NCI-H524 treated with DMSO at 0.1 percent for 48 hours (cell line): ENCODE data around the gene PPM1L.
"Not testable (repeated sequence)": the region's sequence is repeated elsewhere in the genome, so short reads cannot be mapped to it uniquely, and the experiment has no call there.

Source experiments
- DNase-seq: peaks from one replicate; lab custom pipeline; 2025; lab: John Stamatoyannopoulos, UW

PPM1L gene

DNA sequence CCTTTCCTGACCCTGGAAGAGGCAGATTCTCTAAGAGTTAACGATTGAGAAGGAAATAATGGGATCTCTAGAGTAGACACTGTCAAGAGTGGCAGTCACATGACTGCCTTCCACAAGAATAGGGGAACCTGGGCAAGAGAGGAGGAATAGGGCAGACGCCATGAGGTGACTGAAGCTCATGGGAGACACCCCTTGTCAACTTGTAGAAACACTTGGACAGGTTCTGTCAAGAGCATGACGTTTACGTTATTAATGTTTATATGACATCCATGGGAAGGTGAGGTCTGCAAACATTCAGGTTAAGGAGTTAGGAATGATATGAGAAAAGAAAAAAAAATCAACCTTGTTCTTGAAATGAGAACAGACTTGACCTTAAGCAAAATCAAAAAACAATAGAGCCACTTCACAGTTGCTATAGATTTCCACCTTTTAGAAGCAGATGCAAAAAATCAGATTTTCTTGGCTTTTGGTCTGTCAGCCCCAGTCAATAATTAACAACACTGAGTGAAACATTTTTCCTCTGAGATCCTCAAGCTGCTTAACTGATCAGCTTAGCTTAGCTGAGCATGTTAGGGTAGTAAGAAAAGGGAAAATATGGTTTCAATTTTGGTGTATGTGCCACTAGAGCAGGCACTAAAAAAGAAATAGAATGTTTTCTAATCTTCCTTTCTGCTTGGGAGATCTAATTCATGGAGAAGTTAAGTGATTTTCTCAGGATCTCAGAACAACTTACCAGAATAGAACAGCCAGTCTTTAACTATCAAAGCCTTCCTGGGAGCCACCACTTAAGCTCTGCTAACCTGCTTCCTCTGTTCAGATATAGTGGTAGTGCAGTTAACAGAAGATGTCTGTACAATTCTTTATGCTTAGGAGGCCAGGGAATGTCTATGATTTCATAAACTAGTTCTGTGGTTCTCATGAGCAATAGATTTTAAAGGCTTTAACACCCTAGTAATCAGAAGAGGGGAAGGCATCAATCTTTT lies 232.2 kb downstream of the PPM1L start:
- no peak for DNase-seq

- DNase-seq, result no peak
These were observed 234.4 kb downstream of the PPM1L start for GRCh38 chr3:160990446-160990845.

- DNase-seq, result no peak
These were observed 236.7 kb downstream of the PPM1L start for GRCh38 chr3:160992712-160993111.

- no peak for DNase-seq
These were observed 240.8 kb downstream of the PPM1L start for GRCh38 chr3:160996811-160997210.

GRCh38 chr3:160998581-160998980 lies 242.6 kb downstream of the PPM1L start:
- no peak for DNase-seq

- no peak for DNase-seq
These were observed 243.2 kb downstream of the PPM1L start for GRCh38 chr3:160999274-160999673.

DNA sequence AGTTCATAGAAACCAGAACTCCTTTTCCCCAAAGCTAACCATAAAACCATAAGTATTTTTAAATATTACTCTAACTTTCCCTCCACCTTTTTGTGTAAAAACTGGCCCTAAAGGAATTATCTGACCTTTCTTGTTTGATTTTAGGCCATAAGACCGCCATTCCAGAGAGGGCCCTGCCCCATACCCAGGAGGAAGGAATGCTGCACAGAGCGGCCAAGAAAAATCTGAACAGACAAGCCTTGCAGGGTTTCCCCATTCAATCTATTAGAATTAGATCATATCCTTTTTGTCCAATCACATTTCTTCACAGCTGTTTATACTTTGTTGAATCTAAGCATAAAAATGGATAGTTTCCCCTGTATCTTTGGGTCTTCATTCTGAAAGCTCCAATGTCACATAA lies 252.1 kb downstream of the PPM1L start:
- DNase-seq, result no peak

DNA sequence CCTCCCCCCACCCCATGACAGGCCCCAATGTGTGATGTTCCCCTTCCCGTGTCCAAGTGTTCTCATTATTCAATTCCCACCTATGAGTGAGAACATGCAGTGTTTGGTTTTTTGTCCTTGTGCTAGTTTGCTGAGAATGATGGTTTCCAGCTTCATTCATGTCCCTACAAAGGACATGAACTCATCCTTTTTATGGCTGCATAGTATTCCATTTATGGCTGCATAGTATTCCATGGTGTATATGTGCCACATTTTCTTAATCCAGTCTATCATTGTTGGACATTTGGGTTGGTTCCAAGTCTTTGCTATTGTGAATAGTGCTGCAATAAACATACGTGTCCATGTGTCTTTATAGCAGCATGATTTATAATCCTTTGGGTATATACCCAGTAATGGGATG lies 254.1 kb downstream of the PPM1L start:
- not testable (repeated sequence) for DNase-seq

DNA sequence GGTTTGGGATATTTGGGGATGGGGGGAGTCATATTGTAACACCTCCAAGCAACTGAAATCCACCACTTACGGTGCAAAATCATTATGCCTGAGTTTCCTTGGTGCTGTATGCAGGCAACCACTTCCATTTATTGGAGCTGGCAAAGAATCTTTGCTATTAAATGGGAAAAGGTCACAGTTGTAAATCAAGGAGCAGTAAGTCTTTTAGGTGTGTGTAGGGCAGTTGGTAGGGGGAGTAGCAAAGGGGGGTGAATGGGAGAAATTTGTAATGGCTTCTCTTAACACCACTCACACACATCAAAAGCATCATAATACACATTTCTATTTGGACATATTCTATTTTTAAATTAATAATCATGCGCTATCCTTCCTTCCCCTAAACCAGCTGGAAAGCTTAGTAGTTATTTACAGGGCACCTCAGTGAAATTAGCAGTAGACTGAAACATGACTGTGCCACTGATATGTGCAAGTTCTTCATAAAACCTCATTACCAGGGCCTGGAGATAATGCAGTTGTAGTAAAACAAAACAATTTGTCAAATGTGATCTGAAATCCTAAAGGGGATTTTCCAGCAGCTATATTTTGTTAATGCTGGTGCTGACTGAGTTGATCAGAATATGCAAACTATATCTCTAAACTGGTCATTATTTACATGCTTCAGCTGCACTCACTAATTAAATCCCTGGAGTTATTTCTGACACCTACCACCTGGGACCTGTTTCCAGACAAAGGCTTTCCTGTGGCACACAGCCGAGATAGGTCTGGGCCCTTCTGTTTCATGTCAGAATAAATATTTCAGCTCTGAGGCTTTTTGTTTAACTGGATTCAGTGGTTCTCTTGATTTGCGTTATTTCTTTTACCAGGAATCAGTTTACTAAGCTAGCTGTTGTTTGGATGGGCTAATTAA lies 259.1 kb downstream of the PPM1L start:
- DNase-seq, result no peak

GRCh38 chr3:161016417-161017313 lies 260.6 kb downstream of the PPM1L start:
- no peak for DNase-seq

DNA sequence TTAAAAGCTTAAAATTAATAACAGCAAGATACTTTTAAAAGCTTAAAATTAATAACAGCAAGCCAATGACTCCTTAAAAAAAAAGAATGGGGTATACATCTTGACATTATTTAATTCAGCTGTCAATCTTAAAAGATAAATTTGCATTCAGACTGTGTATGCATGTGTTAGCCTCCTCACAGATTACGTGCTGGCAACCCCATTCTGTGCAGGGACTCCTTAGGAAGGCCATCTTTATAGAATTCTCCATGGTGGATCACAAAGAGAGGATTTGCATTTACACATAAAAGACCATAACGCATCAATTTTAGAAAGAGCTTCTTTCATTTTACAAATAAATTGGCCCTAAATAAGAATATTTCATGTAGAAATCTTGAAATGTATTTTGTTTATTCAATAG lies 261.9 kb downstream of the PPM1L start:
- no peak for DNase-seq

DNA sequence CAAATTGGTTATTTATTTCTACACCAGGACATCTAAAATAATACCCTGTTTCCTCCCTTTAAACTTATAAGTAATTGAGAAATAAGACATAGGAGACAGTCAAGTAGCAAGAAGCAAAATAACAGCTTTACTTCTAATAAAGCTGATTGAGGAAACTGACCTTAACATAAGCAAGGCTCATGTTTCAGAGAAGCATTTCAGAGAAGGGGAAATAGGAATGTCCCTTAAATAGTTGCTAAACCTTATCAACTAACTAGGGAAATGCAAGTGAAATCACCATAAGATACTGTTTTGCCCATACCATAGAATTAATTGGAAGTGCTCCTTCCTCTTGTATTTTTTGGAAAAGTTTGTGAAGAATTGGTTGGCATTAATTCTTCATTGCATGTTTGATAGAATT lies 264.2 kb downstream of the PPM1L start:
- no peak for DNase-seq

- DNase-seq, result no peak
These were observed 269.9 kb downstream of the PPM1L start for GRCh38 chr3:161025911-161026310.

GRCh38 chr3:161026612-161027510 lies 270.8 kb downstream of the PPM1L start:
- no peak for DNase-seq

GRCh38 chr3:161028555-161029153 lies 272.6 kb downstream of the PPM1L start:
- no peak for DNase-seq

DNA sequence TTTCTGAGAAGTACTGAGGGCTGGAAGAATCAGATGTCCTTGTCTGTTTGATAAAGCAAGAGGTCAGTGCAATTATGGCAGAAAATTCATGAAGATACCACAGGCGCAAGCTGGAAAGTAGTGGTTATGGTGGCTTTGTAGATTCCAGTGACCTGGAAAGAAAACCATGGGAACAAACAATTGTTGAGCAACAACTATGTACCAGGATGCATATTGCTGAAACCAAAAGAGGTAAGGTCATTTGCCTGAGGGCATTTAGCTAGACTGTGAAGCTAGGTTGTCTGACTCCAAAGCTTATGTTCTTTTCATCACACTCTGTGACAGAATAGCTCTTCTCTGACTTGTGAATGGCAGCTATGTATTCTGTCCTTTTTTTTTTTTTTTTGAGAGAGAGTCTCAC lies 275.1 kb downstream of the PPM1L start:
- no peak for DNase-seq

- not testable (repeated sequence) for DNase-seq
These were observed 279.0 kb downstream of the PPM1L start for GRCh38 chr3:161034913-161035550.

GRCh38 chr3:161035711-161036110 lies 279.7 kb downstream of the PPM1L start:
- no peak for DNase-seq

DNA sequence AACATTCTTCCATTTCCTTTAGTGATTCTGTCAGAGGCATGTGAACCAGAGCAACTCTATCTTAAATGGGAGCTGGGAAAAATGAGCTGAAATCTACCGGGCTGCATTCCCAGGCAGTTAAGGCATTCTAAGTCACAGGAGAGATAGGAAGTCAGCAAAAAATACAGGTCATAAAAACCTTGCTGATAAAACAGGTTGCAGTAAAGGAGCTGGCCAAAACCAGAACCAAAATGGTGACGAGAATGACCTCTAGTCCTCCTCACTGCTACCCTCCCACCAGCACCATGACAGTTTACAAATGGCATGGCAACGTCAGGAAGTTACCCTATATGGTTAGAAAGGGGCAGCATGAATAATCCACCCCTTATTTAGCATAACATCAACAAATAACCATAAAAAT lies 282.7 kb downstream of the PPM1L start:
- DNase-seq, result no peak

DNA sequence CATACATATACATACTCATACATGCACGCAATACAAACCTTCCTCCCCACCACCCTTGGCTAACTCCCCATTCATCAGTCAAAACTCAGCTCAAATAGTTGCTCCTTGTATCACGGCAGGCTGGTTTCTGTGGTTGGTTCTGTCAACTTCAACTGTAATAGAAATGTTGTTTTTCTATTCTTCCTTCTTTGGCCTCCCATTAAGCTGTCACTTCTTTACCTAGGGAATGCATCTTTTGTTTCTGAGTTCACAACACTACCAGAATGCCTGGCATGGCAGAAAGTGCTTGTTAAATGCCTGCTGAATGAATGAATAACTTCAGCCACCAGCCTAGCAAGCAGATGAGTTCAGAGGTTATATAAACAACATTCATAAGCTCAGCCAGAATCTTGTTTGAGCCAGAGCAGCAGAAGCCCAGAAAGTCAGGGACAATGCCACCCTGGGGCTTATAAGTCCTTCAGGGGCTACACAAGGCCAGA lies 286.0 kb downstream of the PPM1L start:
- DNase-seq, result no peak
